K562 (cell line): ENCODE results near the gene GSDME. TPM values are rescaled to one million over a fixed set of nuclear protein-coding genes. Genes with fewer than 3 reads are reported as not detected.

Source experiments
- ATAC-seq: fragments of 200-7000 bp; cut with Tn5 transposase; 3 replicates; pipeline ENCODE4 v1.9.1; 2020; ENCODE audit warnings: moderate library complexity
- BruUV-seq: library from RNA; stranded (reverse); fragments of 400-500 nt; replicated peaks from 2 replicates; lab custom pipeline; 2021; lab: Mats Ljungman, UMichigan
- CTCF ChIA-PET: fragments of 300-600 bp; formaldehyde crosslinking; extraction: SDS; loops from one replicate; lab custom pipeline; 2021; ENCODE audit warnings: low intra/inter-chr PET ratio; lab: Yijun Ruan, JAX
- POLR2A ChIA-PET: fragments of 300-600, 350-650 bp; sonication (Branson Sonifier 250); formaldehyde crosslinking; extraction: SDS; loops from one replicate; lab custom pipeline; 2021; ENCODE audit warnings: antibody characterized with exemption, inconsistent platforms; lab: Yijun Ruan, JAX
- DNase-seq, 4 experiments: peaks; one replicate each; pipeline versions ENCODE4 v3.0.0 to v3.0.0-alpha.2; 2011 to 2018; ENCODE audit warnings: low spot score in 3 of 4, mixed read lengths in 3 of 4; ENCODE audit errors: extremely low read depth in 1 of 4
- FAIRE-seq: peaks from 2 replicates; lab custom pipeline; 2011; peaks lifted over from hg19 to GRCh38; lab: Jason Lieb, UNC
- H2AFZ ChIP-seq: 2 replicates; pipeline ENCODE4 v1.6.0; 2011; ENCODE audit warnings: low read depth, low read length, control low read depth, inconsistent platforms
- H3K27ac ChIP-seq: fragments of 200-600 bp; 3 replicates; pipeline ENCODE4 v1.8.0; 2011; ENCODE audit warnings: low read depth, mild to moderate bottlenecking, control low read depth, inconsistent platforms, low read length, moderate library complexity, mixed read lengths; ENCODE audit errors: extremely low read depth
- H3K27me3 ChIP-seq, 2 experiments: fragments of 300-600 bp in 1 of 2; 2 replicates in 1 of 2; 3 replicates in 1 of 2; pipeline versions ENCODE4 v1.6.0 to v1.8.0; 2011; ENCODE audit warnings: inconsistent platforms in 2 of 2, low read length in 2 of 2, mild to moderate bottlenecking in 1 of 2, mixed read lengths in 1 of 2, moderate library complexity in 1 of 2; ENCODE audit not compliant: control insufficient read depth in 2 of 2, insufficient read depth in 2 of 2
- H3K36me3 ChIP-seq: fragments of 300-600 bp; 3 replicates; pipeline ENCODE4 v1.8.0; 2011; ENCODE audit warnings: mild to moderate bottlenecking, low read length, inconsistent platforms; ENCODE audit not compliant: control insufficient read depth, insufficient read depth
- H3K4me1 ChIP-seq, 2 experiments: fragments of 200-600 bp in 1 of 2; replicated peaks in 1 of 2; 2 replicates in 1 of 2; 3 replicates in 1 of 2; pipeline versions ENCODE4 v1.5.1 to v1.8.0; 2011; ENCODE audit warnings: inconsistent platforms in 2 of 2, low read length in 2 of 2, mild to moderate bottlenecking in 1 of 2, mixed read lengths in 1 of 2, moderate library complexity in 1 of 2; ENCODE audit not compliant: control insufficient read depth in 2 of 2, insufficient read depth in 2 of 2
- H3K4me2 ChIP-seq: 2 replicates; pipeline ENCODE4 v1.6.1; 2011; ENCODE audit warnings: low read length, control low read depth, inconsistent platforms, mixed read lengths; ENCODE audit not compliant: insufficient read depth
- H3K4me3 ChIP-seq: fragments of 200-600 bp; sonication (generic), shearing (Covaris generic); 2 replicates; pipeline ENCODE4 v1.5.1; 2016; ENCODE audit warnings: control low read depth, inconsistent platforms
- H3K79me2 ChIP-seq: fragments of 200-600 bp; 3 replicates; pipeline ENCODE4 v1.8.0; 2011; ENCODE audit warnings: low read length, inconsistent platforms; ENCODE audit not compliant: control insufficient read depth, insufficient read depth
- H3K9ac ChIP-seq, 2 experiments: 2 replicates each; pipeline versions ENCODE4 v1.6.0 to v1.6.1; 2011; ENCODE audit warnings: low read depth in 2 of 2, low read length in 2 of 2, control low read depth in 1 of 2, inconsistent platforms in 1 of 2, mild to moderate bottlenecking in 1 of 2, mixed read lengths in 1 of 2; ENCODE audit not compliant: insufficient read depth in 1 of 2
- H3K9me1 ChIP-seq: one replicate; pipeline ENCODE4 v1.6.0; 2011; ENCODE audit warnings: inconsistent platforms, mild to moderate bottlenecking, low read length, moderate library complexity; ENCODE audit not compliant: control insufficient read depth, insufficient read depth
- H3K9me3 ChIP-seq: replicated peaks from 2 replicates; pipeline ENCODE4 v1.5.1; 2011; ENCODE audit warnings: low read depth, low read length, inconsistent platforms; ENCODE audit not compliant: control insufficient read depth, insufficient read depth
- H4K20me1 ChIP-seq: replicated peaks from 2 replicates; pipeline ENCODE4 v1.6.1; 2011; ENCODE audit warnings: low read length, inconsistent platforms, mixed read lengths; ENCODE audit not compliant: control insufficient read depth, insufficient read depth
- ATF1 ChIP-seq, 2 experiments: fragments of 450-650 bp in 1 of 2; IDR thresholded peaks; 2 replicates each; pipeline ENCODE4 v1.6.1; 2016; ENCODE audit warnings: missing compliant biosample characterization in 1 of 2, missing genetic modification characterization in 1 of 2
- CREB3L1 ChIP-seq: fragments of 450-650 bp; IDR thresholded peaks from 2 replicates; pipeline ENCODE4 v1.6.1; 2014; ENCODE audit warnings: low read depth, mild to moderate bottlenecking, moderate library complexity, borderline replicate concordance
- DIDO1 ChIP-seq: fragments of 450-650 bp; IDR thresholded peaks from 2 replicates; pipeline ENCODE4 v1.6.1; 2016; ENCODE audit warnings: low read depth, missing biosample characterization, missing genetic modification characterization
- GTF3C2 ChIP-seq: IDR thresholded peaks from 3 replicates; pipeline ENCODE4 v1.6.1; 2011; ENCODE audit warnings: borderline replicate concordance, mild to moderate bottlenecking, moderate library complexity; ENCODE audit not compliant: insufficient read length; ENCODE audit errors: extremely low read depth
- HBP1 ChIP-seq: fragments of 450-650 bp; formaldehyde crosslinking; IDR thresholded peaks from 2 replicates; pipeline ENCODE4 v1.4.0; 2022; ENCODE audit warnings: missing genetic modification characterization
- IFI16 ChIP-seq: fragments of 250-450 bp; sonication (Bioruptor Pico); IDR thresholded peaks from 2 replicates; pipeline ENCODE4 v2.1.2; 2022; ENCODE audit warnings: mild to moderate bottlenecking, inconsistent platforms
- ILF3 ChIP-seq: fragments of 450-650 bp; IDR thresholded peaks from 2 replicates; pipeline ENCODE4 v1.6.1; 2018; ENCODE audit warnings: antibody characterized with exemption, mild to moderate bottlenecking, moderate library complexity, borderline replicate concordance
- MBD2 ChIP-seq: sonication (generic); IDR thresholded peaks from 2 replicates; pipeline ENCODE4 v1.6.1; 2016; ENCODE audit warnings: low read depth, borderline replicate concordance
- NR2C2 ChIP-seq, 2 experiments: fragments of 200-800 bp in 1 of 2; sonication (Bioruptor generic) in 1 of 2; sonication (generic) in 1 of 2; formaldehyde crosslinking in 1 of 2; IDR thresholded peaks; 2 replicates each; pipeline versions ENCODE4 v1.6.1 to v1.8.0; 2016 to 2022; ENCODE audit warnings: mild to moderate bottlenecking in 1 of 2, missing compliant biosample characterization in 1 of 2, missing genetic modification characterization in 1 of 2, missing genetic modification reagents in 1 of 2
- RAD21 ChIP-seq, 2 experiments: fragments of 250-450 bp in 1 of 2; fragments of 450-650 bp in 1 of 2; sonication (Bioruptor Pico) in 1 of 2; formaldehyde crosslinking in 1 of 2; IDR thresholded peaks in 1 of 2; conservative IDR thresholded peaks in 1 of 2; 2 replicates each; pipeline versions ENCODE4 v1.4.0 to v1.8.0; 2020 to 2022; ENCODE audit warnings: mild to moderate bottlenecking in 2 of 2, moderate library complexity in 1 of 2
- STAT5A ChIP-seq: IDR thresholded peaks from 2 replicates; pipeline ENCODE4 v1.6.1; 2012; ENCODE audit warnings: low read length, inconsistent platforms, borderline replicate concordance
- TCF7 ChIP-seq: sonication (generic); IDR thresholded peaks from 2 replicates; pipeline ENCODE4 v1.6.1; 2016; ENCODE audit warnings: antibody characterized with exemption, borderline replicate concordance
- ZBTB17 ChIP-seq: fragments of 450-650 bp; formaldehyde crosslinking; IDR thresholded peaks from 2 replicates; pipeline ENCODE4 v1.4.0; 2020; ENCODE audit warnings: mild to moderate bottlenecking
- ZNF121 ChIP-seq: sonication (generic); formaldehyde crosslinking; conservative IDR thresholded peaks from 2 replicates; pipeline ENCODE4 v1.8.0; 2022; ENCODE audit warnings: missing genetic modification reagents
- ZNF184 ChIP-seq: sonication (generic); formaldehyde crosslinking; IDR thresholded peaks from 2 replicates; pipeline ENCODE4 v1.5.0; 2020; ENCODE audit warnings: missing genetic modification reagents
- ZNF212 ChIP-seq: fragments of 450-650 bp; formaldehyde crosslinking; IDR thresholded peaks from 2 replicates; pipeline ENCODE4 v1.4.0; 2020; ENCODE audit warnings: mild to moderate bottlenecking
- WGBS: fragments of 100-300 bp; shearing (Covaris generic); methylation state at CpG from one replicate; pipeline ENCODE4 v1.1.6; 2016; ENCODE audit warnings: low coverage, mixed read lengths; ENCODE audit not compliant: insufficient coverage; ENCODE audit errors: missing lambda C conversion rate; 5-methylcytosine and 5-hydroxymethylcytosine counted together
- in situ Hi-C: fragments of 300-500 bp; cut with MboI; formaldehyde crosslinking; loops from 4 replicates; pipeline ENCODE4 v1.15.0; 2018; ENCODE audit warnings: inconsistent platforms, mixed read lengths
- intact Hi-C: fragments of 100-400 bp; cut with micrococcal nuclease; formaldehyde crosslinking; loops from 2 replicates; pipeline ENCODE4 v1.14.2; 2022
- polyA plus RNA-seq, 8 experiments: library from polyadenylated mRNA; depleted of rRNA in 4 of 8; stranded (reverse) in 5 of 8; unstranded in 3 of 8; fragments of >200 nt; fragmentation: Nextera tagmentation in 2 of 8; fragmentation: Illumina TruSeq in 1 of 8; extraction: Ambion mirVana in 2 of 8; extraction: Trizol in 1 of 8; gene quantifications; 2 replicates each; pipeline versions ENCODE4 v1.2.1 to v1.2.3, GENCODE V29; 2011 to 2014; ENCODE audit warnings: inconsistent platforms in 1 of 8, missing spikeins in 1 of 8
- total RNA-seq, 7 experiments: library from RNA; depleted of rRNA in 6 of 7; stranded (reverse); fragments of >200 nt in 6 of 7; fragmentation: Illumina TruSeq in 2 of 7; extraction: Trizol in 2 of 7; gene quantifications; 2 replicates each; pipeline versions ENCODE4 v1.2.1 to v1.2.3, GENCODE V29; 2011 to 2021; ENCODE audit warnings: low replicate concordance in 1 of 7

GSDME gene
- total and polyA plus RNA-seq, 9 of the 15 experiments (the other 6 are each of a cell fraction or from before 2014, with no cell fraction given), result 0.37 to 1.9 (median 0.62) TPM

- no peak overlapping the region for H3K4me3 ChIP-seq
- H2AFZ ChIP-seq, result no peak overlapping the region
- no peaks in the 10 kb centered on the region for H3K79me2 ChIP-seq
- intact Hi-C loops (no loop called here), in situ Hi-C loops (no loop called here)
- ATAC-seq (no peak), DNase-seq (no peak), FAIRE-seq (no peak)
- TF ChIP-seq DIDO1 (tag) (no peak), ZNF121 (CRISPR knock-in tag) (no peak), GTF3C2 (no peak), RAD21 (CRISPR knock-in tag; conservative IDR thresholded peaks at IDR 0.05 in 1 of 2, IDR thresholded peaks at IDR 0.05 in 1 of 2) (no peak), ZBTB17 (CRISPR knock-in tag) (no peak), HBP1 (no peak), ILF3 (no peak), TCF7 (no peak), NR2C2 (CRISPR knock-in tag; IDR thresholded peaks at IDR 0.05) (no peak), NR2C2 (tag; IDR thresholded peaks at IDR 0.05) (no peak), STAT5A (no peak), CREB3L1 (no peak), ZNF212 (CRISPR knock-in tag) (no peak), IFI16 (CRISPR knock-in tag) (no peak), MBD2 (no peak), ATF1 (CRISPR knock-in tag; IDR thresholded peaks at IDR 0.05) (no peak), ATF1 (tag; IDR thresholded peaks at IDR 0.05) (no peak), ZNF184 (no peak)
- H3K9me3 ChIP-seq, result no peaks in the 10 kb centered on the region
- H3K4me1 ChIP-seq, result no peaks in the 10 kb centered on the region; a peak in 1 of 5 replicates
- no peak overlapping the region for H3K9ac ChIP-seq
- no TSS peak for BruUV-seq
- ChIA-PET CTCF (no interaction called here), POLR2A (interaction anchor here (1.1 to 1.4 kb wide), 3 partner anchors 8 to 16 kb away, joined by 3 read pairs; no protein-coding TSS in a partner anchor)
- peaks cover 0 to 16% of the 10 kb centered on the region in 2 experiments; a peak in 3 of 5 replicates for H3K27me3 ChIP-seq
- 43% methylated on average over 7 of the region's 8 CpGs for WGBS
- no peak overlapping the region for H3K27ac ChIP-seq
- H3K36me3 ChIP-seq, result no peaks in the 10 kb centered on the region
- no peaks in the 10 kb centered on the region for H3K9me1 ChIP-seq
- H4K20me1 ChIP-seq, result no peaks in the 10 kb centered on the region; the same call in 1 of the 2 replicates
- H3K4me2 ChIP-seq, result no peak overlapping the region
These were observed 42.6 kb downstream of the GSDME start for GRCh38 chr7:24714676-24715010.
